ENCODE data around the gene NCR3LG1. TPM values are rescaled to one million over a fixed set of nuclear protein-coding genes. Genes with fewer than 3 reads are reported as not detected.

The NCR3LG1 gene
- total RNA-seq, 1 donor from 2014 or later: 0.99 TPM

DNA sequence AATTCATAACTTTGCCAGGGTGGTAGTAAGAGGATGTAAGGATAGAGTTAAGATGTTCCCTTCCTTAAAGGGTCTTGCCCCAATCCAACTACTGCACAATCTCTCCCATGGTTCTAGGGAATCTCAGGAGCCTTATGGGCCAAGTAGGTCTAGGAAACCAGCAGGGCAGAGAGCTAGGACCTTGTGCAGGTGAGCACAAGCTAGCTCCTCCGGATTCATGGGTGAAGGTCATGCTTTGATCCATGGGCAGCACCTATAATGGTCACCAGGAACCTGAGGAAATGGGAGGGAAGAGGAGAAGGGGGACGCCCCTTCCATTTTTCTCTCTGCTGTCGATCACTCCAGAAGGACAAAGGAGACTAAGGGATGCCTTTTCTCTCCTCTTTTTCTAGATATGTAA lies 20.0 kb downstream of the NCR3LG1 start:
- no peak for DNase-seq (ENCODE audit: low read depth)

DNA sequence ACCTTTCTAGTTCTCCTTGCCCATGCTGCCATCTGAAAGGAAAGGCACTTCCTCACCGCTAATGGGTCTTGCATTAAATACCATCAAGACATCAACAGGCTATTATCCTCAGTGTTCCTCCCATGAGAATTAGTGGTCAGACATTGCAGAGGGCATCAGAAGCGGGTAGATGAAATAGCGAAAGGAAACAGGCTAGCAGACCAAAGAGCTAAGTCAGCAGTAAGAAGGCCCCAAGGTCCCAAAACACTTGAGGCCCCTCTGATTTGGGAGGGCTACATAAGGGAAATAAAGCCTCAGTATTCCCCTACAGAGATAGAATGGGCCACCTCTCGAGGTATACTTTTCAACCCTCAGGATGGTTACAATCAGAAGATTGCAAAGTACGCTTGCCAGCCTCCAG lies 23.9 kb downstream of the NCR3LG1 start:
- DNase-seq (ENCODE audit: low read depth): no peak

DNA sequence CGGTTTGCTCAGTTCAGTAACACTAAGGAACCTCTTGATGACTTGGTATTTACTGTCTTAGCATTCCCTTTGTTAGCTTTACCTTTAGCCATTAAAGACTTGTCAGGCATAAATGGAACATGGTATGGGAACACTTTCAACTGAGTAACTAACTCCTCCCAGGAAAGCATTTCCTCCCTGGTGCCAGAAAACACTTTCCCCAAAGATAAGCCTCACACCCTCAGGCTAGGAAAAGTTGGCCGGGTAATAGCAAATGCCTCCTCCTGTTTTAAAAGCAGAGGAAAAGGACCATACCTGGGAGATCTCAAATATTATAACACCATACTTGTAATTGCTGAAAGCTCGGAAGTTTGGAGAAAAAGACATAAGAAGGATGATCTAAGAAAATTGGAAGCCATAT lies 24.9 kb downstream of the NCR3LG1 start:
- no peak for DNase-seq (ENCODE audit: low read depth)

DNA sequence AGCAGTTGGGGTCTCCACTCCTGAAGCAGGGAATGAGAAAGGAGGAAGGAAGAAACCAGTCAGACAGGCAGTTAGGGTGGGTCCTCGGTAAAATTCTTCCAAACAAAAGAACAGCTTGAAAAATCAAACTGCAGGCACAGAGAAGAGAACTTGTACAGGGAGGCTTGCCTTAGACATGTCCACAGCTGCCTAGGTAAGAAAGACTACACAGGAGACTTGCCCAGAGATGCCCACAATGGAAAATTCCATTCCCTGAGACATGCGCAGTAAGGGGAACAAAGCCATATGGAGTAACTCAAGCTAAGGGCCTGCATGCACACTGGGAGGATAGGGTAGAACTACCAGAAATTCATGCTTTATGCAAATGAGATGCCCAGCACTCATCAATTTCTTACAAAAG lies 27.1 kb downstream of the NCR3LG1 start:
- DNase-seq (ENCODE audit: low read depth): no peak

DNA sequence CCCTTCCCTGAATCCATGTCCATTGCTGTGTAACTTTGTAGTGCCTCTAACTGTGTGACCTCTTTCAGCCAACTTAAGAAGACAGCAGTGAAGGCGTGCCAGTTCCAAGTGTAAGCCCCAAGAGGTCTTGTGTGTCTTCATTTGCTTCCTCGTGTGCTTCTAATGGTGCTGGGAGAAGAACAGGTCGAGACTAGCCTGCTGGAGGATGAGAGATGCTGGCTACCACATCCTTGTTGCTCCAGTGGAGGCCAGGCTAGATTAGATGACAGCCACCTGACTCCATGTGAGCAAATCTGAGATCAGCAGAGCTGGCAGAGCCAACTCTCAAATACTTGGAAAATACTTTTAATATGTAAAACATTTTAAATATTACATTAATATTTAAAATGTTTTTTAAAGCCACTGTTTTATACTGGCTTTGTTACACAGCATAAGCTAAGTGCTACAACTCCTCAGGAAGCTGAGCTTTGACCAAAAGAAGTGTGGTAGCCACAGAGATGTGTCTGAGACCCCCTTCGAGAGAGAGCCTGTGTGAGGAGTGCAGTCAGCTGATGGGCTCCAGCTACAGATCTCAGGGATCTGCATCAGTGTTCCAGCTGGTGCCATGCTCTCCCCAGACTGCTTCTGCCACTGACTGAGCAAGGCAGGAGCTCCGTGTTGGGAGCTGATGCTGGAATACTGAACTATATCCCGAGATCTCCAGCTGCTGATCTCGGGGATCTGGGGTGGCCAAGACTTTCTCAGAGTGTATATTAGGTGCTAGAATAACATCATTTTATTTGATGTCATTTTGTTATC lies 28.0 kb downstream of the NCR3LG1 start:
- no peak for DNase-seq (ENCODE audit: low read depth)

DNA sequence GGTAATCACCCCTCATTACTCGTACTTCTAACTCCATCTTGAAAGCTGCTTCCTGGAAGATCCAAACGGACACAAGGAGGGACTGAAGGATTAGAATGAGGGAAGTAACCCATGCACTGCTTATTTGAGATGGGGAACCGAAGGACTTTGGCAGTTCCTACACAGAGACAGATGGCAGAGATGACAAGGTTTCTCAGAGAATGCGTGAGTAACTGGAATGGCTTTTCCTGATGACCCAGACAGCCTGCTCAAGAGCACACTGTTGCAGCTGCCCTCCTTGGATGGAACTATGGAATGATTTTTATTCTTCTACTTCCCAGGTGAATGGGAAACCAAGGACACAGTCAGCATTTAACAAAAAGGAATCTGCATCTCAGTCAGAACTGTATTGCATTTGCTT lies 29.6 kb downstream of the NCR3LG1 start:
- no peak for DNase-seq (ENCODE audit: low read depth)

DNA sequence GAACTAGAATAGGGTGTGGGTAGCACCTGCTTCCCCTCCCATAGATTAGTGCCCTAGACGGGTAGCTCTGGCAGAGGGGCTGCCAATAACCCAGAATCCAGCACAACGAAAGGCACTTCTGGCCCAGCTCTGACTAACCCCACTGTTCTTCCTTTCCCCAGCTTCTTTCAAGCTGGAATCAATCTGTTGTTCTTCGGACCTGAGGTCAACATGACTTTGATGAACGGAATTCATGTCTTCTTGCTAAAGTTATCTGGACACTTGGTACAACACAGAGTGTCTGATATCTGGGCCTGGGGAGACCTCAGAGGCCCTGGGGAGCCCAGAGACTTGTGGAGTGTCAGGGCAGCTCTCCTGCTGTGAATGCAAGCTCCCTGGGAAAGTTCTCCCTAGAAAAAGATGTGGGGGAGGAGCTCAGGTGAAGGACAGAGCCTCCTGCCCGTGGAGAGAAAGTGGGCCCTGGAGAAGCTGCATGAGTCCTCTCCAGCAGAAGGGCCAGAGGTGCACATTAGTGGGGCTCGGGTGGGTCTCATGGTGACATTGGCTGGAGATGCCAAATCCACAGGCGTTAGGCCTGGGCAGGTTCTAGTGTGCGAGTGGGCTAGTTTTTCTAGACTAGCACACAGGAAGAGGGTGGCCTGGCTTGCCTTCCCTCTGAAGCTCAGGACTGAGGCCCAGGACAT lies 30.6 kb downstream of the NCR3LG1 start:
- no peak for DNase-seq (ENCODE audit: low read depth)

DNA sequence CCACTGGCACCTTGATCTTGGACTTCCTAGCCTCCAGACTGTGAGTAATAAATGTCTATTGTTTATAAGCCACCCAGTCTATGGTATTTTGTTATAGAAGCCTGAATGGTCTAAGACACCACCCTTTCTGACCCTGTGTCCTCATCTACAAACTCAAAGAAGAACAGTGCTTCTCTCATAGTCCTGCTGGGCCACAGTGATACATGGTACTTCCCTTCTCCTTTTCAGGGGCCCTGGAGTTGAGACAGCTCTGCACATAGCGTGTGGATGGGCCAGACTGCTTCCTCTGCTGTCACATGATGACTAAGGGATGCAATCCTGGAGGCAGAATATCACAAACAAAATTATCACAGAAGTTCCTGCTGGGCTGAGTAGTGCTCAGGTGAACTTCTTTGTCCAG lies 31.9 kb downstream of the NCR3LG1 start:
- no peak for DNase-seq (ENCODE audit: low read depth)

DNA sequence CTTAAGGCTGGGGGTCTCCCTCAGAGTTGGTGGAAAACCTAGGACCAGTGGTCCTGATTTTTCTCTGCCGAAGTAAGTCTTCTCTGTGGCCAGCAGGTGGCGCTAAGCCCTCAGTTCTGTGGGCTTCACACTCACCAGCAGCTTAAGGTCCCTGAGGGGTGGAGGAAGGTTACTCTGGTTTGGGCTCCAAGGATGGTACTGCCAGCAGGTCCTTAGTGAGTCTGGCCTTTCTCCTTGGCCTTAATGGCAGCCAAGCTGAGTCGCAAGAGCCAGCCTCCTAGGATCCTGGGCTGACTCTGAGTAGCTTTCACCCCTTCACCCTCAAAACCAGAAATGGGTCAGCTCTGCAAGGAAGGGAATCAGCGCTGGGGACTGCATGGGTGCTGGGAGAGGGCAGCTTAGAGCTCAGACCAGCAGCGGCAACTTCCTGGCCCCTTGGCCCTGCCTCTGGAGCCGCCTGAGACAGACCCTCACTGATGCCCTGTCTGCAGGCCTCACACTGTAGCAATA lies 32.5 kb downstream of the NCR3LG1 start:
- peak; percentile 69 for DNase-seq (ENCODE audit: low read depth)

DNA sequence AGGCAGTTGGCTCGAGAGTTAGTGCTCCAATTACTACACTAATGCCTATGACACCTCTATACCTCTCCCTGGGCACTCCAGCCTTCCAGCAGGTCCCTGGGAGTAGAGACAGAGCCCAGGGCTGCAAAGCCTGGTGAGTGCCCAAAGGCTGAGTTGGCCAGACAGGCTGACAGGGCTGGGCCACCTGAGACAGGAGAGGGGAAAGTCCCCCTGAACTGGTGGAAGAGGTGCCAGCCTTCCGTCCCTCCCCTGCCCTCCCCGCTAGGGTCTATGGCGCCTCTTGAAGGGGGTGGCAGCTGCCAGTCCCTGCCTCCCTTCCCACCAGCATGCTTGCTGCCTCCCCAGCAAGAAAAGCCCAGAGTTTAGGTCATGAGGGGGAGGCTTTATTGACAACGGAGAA lies 33.9 kb downstream of the NCR3LG1 start:
- no peak for DNase-seq (ENCODE audit: low read depth)

DNA sequence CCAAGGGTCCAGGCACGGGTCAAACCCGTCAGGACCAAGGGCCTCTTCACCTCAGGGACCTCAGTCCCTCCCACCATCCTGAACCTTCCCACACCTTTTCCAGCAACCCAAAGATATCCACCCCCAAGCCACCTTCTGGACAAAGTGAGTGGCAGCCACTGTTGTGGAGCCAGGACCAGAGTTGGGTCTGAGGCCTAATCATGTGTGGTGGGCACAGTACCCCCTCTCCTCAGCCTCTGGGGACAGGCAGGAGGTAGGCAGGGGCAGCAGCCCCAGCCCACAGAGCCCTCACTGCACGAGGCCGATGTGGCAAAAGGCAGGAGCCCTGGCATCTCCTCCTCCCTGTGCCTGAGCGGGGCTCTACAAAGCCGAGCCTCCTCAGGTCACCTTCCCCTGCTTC lies 34.3 kb downstream of the NCR3LG1 start:
- DNase-seq (ENCODE audit: low read depth): no peak

DNA sequence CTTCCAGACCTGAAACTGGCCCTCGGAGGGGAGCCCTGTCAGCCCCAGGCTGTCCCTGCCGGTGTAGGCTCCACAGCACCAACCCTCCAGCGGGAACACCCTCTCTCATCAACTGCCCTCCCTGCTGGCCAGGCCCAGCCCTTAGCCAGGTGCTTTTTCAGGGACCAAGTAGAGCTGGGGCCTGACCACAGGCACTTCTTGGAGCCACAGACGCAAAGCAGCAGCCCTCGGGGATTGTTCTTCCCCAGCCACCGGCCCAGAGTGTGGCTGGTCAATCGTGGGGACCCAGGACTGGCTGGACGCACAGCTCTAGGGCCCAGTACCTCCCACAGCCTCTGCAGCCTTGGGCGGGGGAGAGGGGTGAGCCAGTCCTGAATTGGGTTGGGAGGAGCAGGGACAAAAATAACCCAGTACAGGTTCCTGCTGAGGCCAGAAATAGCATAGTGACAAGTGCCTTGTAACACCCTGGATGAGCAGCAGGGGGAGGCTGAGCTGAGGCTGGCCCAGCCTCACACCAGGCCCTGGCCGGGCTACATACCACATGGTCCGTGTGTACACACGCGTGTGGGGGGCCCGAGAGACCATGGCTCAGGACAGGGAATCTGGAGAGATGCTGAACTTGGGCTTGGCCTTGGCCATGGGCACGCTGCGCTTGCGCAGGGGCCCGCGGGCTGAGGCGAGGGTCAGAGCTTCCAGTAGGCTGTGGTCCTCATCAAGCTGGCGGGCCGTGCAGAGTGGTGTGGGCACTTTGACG lies 34.9 kb downstream of the NCR3LG1 start:
- peak; percentile 24 for DNase-seq (ENCODE audit: low read depth)

DNA sequence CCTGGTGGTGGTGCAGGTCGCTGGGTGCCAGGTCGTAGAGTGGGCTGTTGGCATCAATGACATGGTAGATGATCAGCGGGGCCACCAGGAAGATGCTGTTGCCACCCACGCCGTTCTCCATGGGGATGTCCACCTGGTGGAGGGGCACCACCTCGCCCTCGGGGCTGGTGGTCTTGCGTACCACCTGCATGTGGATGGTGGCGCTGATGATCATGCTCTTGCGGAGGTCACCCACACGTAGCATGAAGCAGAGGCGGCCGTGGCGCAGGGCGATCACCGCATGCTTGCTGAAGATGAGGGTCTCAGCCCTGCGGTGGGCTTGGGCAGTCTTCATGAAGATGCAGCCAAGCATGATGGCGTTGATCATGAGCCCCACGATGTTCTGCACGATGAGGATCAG lies 35.7 kb downstream of the NCR3LG1 start:
- no peak for DNase-seq (ENCODE audit: low read depth)

DNA sequence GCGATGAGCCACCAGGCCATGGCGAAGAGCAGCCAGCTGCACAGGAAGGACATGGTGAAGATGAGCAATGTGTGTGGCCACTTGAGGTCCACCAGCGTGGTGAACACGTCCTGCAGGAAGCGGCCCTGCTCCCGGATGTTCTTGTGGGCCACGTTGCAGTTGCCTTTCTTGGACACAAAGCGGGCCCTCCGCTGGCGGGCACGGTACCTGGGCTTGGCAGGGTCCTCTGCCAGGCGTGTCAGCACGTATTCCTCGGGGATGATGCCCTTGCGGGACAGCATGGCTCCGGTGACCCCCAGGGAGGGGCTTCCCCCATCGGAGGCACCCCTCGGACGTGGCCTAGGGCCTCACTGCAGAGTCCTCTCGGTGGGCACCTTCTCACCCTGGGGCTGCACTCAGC lies 36.2 kb downstream of the NCR3LG1 start:
- no peak for DNase-seq (ENCODE audit: low read depth)

DNA sequence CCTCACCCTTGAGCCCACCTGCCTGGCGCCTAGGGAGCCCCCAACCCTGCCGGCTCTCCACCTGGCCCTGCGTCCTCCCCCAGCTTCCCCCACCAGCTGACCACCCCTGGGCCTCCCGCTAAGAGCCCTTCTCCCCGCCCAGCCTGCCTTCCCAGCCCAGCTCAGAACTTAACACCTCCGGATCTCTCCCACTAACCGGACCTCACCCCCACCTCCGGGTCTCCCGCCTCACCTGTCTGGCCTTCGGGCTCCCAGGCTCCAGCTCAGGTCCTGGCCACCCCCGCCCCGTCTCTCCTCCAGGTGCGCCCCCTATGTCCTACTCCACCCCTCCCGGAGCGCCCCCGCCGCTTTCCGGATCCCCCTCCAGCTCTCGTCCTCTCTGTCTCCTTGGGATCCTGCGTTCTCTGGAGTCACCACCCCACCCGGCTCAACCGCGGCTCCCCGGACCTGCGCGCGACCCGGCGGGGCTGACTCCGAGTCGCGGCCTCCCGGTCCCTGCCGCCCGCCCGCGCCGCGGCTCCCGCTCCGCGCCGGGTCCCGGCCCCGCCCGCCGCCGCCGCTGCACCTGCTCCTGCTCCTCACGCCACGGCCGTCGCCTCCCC lies 37.1 kb downstream of the NCR3LG1 start, which contains the start of gene KCNJ11:
KCNJ11 (minus strand) TSS at position 51 of the 602 bp plus-strand sequence. CDS start 568 bp downstream, outside the sequence.
- no peak for DNase-seq (ENCODE audit: low read depth)

DNA sequence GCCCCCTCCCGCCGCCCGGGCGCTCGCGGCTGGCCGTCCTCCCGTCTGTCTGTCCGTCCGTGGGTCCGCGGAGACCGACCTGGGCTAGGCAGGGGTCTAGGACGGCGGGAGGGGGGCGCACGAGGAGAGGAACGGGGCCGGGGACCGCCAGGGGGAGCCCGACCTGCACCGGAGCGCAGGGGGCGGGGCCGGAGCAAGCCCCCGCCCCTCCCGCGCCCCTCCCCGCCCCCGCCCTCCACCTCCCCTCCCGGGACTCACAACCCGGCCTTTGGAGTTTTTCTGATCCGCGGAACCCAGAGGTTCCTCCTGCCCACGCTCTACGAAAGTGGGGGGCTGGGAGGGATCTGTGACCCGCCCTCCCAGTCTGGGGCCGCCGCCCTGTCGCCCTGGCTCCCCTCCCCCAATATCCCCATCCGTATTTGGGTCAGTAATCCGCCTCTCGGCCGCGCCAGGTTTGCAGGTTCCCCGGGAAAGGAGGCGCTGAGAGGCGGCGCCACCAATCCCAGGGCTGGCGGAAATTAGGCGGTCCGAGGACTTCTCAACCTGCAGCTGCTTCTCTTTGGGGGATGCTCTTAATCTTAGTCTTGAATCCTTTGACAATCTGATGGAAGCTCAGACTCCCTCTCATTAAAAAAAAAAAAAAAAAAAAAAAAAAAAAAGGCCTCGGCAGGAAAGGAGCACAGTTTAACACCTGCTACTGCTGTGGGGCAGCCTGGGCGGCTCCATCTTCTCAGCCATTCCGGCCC lies 37.8 kb downstream of the NCR3LG1 start:
- peak; percentile 17 for DNase-seq (ENCODE audit: low read depth)

DNA sequence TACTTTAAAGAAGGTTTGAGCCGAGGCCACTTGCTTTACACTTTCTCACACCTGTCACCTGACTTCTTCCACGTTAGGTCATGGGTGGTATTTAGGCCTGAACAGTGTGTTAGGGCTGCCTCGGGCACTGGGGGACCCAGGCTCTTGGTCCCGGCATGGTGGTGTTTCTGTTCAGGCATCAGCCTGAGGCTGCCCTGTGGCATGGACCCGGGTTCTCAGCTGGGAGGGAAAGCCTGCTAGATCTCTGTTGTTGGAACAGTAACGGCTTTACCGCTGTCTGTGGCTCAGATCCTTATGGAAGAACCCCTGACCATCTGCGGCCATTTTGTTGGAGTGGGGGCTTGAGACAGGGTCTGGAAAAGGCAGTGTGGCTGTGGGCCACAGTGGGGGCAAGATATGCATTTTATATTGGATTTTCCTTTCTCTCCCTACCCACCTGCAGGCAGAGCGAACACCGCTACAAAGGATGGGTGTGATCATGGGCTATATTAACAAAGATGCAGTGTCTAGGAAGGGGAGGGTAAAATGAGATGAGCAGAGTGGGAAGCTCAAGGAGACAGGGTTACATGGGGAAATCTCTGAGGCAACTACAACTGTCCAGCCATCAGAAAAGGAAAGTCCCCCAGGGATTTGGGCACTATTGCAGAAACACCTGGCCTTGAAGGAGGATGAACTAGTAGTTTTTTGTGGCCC lies 38.5 kb downstream of the NCR3LG1 start:
- no peak for DNase-seq (ENCODE audit: low read depth)

DNA sequence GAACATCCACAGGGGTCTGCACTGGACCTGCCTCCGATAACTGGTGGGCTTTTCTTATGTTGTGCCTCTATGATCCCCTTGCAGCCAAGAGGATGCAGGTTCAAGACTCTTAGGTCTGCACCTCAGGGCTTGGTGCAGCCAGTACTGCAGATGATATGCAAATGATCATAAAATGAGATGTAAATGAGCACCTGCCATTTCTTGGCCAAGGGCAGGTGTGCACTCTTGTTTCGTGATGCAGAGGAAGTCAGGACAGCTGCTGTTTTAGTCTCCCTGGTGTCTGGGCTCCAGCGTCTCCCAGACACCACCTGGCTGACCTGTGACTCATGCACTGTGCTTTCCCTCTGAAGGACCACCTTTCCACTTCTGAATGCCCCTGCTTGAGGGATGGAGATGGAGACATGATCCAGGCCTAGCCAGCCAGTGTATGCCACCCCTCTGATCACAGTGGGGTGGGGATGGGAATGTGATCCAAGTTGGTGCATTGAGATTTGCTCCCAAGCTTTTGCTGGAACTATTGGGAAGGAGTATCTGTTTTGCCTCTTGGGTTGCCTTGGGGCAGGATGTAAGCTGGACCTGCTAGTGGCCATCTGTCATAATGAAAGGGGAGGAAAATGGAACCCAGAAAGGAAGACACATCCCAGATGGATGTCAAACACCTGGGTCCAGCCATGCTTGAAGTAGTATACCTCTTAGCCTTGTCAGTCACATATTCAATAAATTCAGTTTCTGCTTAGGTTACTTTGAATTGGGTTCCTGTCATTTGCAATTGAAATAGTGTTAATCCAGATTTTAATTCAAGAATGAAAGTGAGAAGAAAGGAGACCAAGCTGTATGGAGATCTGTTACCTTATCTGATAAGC lies 40.1 kb downstream of the NCR3LG1 start:
- no peak for DNase-seq (ENCODE audit: low read depth)

DNA sequence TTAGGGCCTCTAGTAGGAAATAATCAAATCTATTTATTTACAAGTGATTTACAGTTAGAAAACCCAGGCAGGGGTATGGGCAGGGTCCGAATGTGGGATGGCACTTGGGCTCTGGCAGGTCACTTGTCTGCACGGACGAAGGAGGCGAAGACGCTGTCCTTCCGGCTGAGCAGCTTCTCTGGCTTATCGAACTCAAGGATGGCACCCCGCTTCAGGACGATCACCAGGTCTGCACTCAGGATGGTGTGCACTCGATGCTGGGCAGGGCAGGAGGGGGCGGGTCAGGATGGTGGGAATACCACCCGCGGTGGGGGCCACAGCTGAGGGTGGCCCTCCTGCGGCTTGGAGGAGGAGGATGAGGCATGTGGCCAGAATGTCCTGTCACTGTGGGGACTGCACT lies 41.3 kb downstream of the NCR3LG1 start:
- no peak for DNase-seq (ENCODE audit: low read depth)

DNA sequence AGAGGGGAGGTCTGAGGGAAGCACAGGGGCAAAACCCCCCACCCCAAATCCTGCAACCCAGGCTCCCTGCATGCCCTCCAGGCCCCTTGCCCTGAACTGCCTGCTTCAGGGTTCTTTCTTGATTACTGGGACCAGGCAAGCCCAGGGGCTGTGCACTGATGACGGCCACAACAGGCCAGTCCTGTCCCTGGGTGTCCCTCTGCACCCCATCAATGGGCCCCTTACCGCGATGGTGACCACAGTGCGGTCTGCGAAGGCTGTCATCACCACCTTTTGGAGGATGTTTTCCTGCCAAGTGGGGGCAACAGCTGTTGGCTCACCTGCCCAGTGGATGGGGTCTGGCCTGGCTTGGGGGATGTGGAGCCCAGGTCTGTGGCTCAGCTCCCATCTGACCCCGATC lies 41.9 kb downstream of the NCR3LG1 start:
- no peak for DNase-seq (ENCODE audit: low read depth)

Measured in renal cortical epithelial cell (primary cell).